Hematopoietic multipotent progenitor cell treated with erythropoietin and hydrocortisone succinate and interleukin-3 and kit ligand, for 6 days (in vitro differentiated cells): ENCODE results near the gene RNLS.

Experiments used
- DNase-seq: peaks from one replicate; pipeline ENCODE4 v3.0.0-alpha.2; 2015

The RNLS gene

DNA sequence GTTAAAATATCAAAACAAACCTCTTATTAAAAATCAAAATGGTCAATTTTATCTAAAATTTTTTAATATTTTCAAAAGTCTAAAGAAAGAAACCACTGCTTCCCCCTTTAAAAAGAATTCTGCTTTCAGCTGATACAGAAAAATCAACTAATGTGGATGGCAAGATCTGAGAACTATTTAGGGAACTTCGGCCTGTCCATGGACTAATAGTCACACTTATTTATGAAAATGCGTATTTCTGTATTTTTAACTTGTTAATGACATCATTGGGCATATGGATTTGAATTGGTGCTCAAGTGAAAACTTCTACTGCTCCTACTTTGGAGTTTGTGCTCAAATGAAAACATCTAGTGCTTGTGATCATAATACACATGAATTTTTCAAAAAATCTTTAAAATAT, 31.9 kb downstream of the RNLS start:
- DNase-seq, result no peak

GRCh38 chr10:88546497-88546896, 36.6 kb downstream of the RNLS start:
- DNase-seq, result no peak

- DNase-seq, result no peak
These were observed 37.8 kb downstream of the RNLS start for GRCh38 chr10:88545359-88545758.

- DNase-seq, result no peak
These were observed 38.8 kb downstream of the RNLS start for GRCh38 chr10:88544140-88544870.

GRCh38 chr10:88542522-88542921, 40.6 kb downstream of the RNLS start:
- no peak for DNase-seq

- no peak for DNase-seq
These were observed 41.9 kb downstream of the RNLS start for GRCh38 chr10:88541116-88541626.

GRCh38 chr10:88540351-88540750, 42.8 kb downstream of the RNLS start:
- no peak for DNase-seq

- DNase-seq, result no peak
These were observed 45.1 kb downstream of the RNLS start for GRCh38 chr10:88538048-88538447.

- no peak for DNase-seq
These were observed 45.8 kb downstream of the RNLS start for GRCh38 chr10:88537322-88537721.

GRCh38 chr10:88536437-88536836, 46.7 kb downstream of the RNLS start:
- no peak for DNase-seq

- DNase-seq, result no peak
These were observed 48.9 kb downstream of the RNLS start for GRCh38 chr10:88534072-88534665.

GRCh38 chr10:88531392-88532052, 51.6 kb downstream of the RNLS start:
- DNase-seq, result no peak

DNA sequence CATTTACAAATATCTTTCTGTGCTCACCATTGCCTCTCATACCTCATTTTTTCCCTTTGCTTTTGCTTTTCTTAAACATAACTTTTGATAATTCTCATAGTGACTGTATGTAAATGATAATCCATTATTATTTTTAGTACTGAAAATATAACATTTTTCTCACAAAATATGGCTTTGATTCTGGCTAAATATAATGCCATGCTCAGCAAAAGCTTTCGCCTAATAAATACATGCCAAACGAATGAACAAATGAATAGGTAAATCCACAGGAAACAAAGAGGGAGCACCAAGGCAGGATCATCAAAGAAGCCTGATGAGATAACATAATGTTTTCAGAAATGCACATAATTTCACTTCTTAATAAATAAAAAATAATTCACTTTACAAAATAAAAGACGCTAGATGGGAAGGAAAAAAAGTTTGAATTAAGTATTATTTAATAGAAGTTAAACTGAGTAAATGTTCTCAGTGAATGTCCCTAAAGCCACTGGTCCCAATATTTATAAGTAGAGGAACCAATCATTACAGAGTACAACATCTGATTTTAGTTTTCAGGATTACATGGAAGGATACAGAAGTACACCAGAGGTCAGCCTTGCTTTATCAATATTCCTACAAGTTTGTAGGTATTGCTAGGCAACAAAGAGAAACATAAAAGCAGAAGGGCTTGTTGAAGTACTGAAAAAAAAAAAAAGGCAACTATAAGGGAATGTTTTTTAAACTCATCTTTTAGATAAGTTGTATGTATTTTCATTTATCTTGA, 52.3 kb downstream of the RNLS start:
- DNase-seq, result no peak

- no peak for DNase-seq
These were observed 53.0 kb downstream of the RNLS start for GRCh38 chr10:88530093-88530492.

DNA sequence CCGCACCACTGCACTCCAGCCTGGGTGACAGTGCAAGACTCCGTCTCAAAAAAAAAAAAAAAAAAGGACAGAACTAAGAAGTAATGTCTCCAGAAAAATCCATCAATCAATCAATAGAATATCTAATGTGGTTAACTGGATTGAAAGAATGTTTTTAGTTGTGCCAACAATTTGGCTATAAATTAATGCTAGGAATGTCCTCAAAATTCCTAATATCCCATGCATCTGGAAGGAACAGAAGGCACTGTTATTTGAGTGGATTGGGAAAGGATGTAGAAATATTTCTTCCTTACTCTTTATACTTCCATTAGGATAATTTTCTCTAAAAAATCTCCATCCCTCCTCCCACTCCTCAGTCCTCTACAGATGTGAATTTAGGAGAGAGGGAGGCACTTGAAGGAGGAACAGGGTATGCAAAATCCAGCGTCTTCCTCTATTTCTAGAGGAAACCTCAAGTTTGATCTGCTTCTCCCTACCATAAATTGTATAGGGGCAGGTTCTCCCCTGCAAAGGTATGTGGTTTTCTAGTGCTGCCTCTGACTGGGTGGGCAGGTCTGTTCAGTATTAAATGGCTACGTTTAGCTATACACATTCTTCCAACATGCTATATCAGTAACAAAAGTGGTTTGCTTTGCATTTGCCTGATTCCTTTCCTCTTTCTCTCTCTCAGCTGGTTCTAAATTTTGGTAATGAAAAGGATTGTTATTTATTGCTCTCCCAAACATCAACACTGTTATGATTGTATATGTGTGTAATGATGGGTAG, 54.1 kb downstream of the RNLS start:
- DNase-seq, result no peak

GRCh38 chr10:88528201-88528600, 54.9 kb downstream of the RNLS start:
- DNase-seq, result no peak

DNA sequence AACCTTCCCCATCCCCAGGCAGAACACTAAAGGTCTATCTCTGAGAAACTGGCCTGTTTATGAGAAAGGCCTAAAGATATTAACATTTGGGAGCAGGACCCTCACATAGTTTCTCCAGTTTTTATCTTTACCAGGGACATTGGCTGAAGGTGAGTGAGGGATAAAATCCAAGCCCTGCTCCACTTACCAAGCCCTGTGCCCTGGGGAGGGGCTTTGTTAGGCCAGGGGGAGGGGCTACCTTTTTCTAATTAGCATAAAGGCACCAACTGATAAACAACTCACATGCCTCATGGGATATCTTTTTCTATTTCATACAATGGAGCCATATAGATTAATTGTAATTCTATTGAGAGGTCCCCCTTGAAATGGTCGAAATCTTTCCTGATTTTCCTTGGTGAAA, 55.9 kb downstream of the RNLS start:
- DNase-seq, result no peak

DNA sequence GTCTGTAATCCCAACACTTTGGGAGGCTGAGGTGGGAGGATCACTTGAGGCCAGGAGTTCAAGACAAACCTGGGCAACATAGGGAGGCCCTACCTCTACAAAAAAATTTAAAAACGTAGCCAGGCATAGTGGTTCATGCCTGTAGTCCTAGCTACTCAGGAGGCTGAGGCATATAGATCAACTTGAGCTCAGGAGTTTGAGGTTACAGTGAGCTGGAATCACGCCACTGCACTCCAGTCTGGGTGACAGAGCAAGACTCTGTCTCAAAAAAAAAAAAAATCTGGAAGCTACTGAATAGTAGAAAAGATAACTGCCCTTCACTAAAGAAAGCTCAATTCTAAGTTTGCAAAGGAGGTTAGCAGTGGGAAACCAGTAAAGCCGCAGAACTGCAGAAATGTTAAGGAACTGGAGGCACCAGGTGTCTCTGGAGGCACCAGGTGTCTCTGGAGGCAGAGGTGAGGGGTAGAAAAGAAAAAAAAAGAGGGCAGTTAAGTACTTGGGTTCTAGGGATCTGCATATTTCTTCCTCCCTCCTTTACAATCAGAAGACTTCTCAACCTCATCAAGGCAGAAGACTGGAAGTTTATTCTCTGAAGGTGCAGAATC, 56.5 kb downstream of the RNLS start:
- no peak for DNase-seq

- no peak for DNase-seq
These were observed 57.6 kb downstream of the RNLS start for GRCh38 chr10:88525371-88526069.

DNA sequence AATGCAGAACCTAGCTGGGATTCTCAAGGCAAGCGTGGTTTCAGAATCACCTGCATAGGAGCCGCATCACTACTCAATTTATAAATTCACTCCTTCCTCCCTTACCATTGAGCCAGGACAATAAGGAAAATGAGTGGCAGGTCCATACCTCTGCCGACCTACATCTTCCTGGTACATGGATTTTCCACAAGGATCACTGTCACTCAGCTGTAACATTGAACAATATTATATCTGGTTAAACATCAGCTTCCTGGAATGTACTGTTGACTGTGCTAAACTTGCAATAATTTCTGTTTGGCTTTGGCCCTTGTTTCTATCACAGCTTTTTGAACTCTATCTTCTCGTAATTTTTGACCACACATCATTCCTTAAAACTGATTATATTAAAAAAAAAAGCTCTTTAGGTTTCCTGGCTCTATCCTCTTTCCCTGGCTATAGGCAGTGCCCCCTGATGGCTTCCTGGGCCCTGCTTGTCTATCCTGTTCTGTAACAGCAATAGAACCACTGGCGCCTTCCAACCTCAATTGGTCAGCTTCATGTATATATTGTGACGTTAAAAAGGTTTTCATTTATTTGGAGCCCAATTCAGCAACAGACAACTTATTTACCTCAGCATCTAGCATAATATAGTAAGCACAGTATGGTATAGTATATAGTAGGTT, 59.2 kb downstream of the RNLS start:
- DNase-seq, result no peak

- DNase-seq, result no peak
These were observed 60.4 kb downstream of the RNLS start for GRCh38 chr10:88522715-88523114.
